HG03354 (cell line): ENCODE measurements around the gene TOR1A.

Experiments used
- ATAC-seq: cut with Tn5 transposase; IDR thresholded peaks from one replicate; pipeline ENCODE4 v1.9.1; 2021; ENCODE audit warnings: mild to moderate bottlenecking; ENCODE audit not compliant: unreplicated experiment, poor library complexity, severe bottlenecking

The TOR1A gene

GRCh38 chr9:129765764-129766317 is 58.1 kb downstream of the TOR1A start:
- ATAC-seq, result no peak

GRCh38 chr9:129762985-129763926 is 60.7 kb downstream of the TOR1A start:
- ATAC-seq, result no peak
